HepG2 (cell line): ENCODE results near the gene ANKRD40. TPM values are rescaled to one million over a fixed set of nuclear protein-coding genes. Genes with fewer than 3 reads are reported as not detected.

Experiments
- EP300 ChIP-seq, 3 experiments: sonication (generic) in 1 of 3; formaldehyde crosslinking in 1 of 3; IDR thresholded peaks; 2 replicates each; pipeline versions ENCODE4 v1.5.1 to v1.6.1; 2011 to 2020; ENCODE audit warnings: low read depth in 2 of 3, low read length in 2 of 3, borderline replicate concordance in 1 of 3, improper control_type of control experiment in 1 of 3, mild to moderate bottlenecking in 1 of 3, missing genetic modification reagents in 1 of 3, moderate library complexity in 1 of 3
- ERF ChIP-seq: IDR thresholded peaks from 2 replicates; pipeline ENCODE4 v1.6.1; 2018; ENCODE audit warnings: missing biosample characterization, missing genetic modification reagents
- FOSL2 ChIP-seq: sonication (generic); formaldehyde crosslinking; IDR thresholded peaks from 2 replicates; pipeline ENCODE4 v1.4.0; 2020; ENCODE audit warnings: missing genetic modification reagents
- FOXA3 ChIP-seq: IDR thresholded peaks from 2 replicates; pipeline ENCODE4 v1.6.1; 2016; ENCODE audit warnings: missing genetic modification reagents, missing compliant biosample characterization
- HHEX ChIP-seq: IDR thresholded peaks from 2 replicates; pipeline ENCODE4 v1.6.1; 2016; ENCODE audit warnings: control low read depth
- HOXD1 ChIP-seq: sonication (generic); formaldehyde crosslinking; IDR thresholded peaks from 2 replicates; pipeline ENCODE4 v1.5.0; 2020; ENCODE audit warnings: missing genetic modification reagents
- MIXL1 ChIP-seq: IDR thresholded peaks from 2 replicates; pipeline ENCODE4 v1.6.1; 2016
- MTA1 ChIP-seq: sonication (generic); formaldehyde crosslinking; IDR thresholded peaks from 2 replicates; pipeline ENCODE4 v1.4.0; 2020; ENCODE audit warnings: missing genetic modification reagents, mild to moderate bottlenecking, borderline replicate concordance
- NR2F2 ChIP-seq: IDR thresholded peaks from 2 replicates; pipeline ENCODE4 v1.6.1; 2012; ENCODE audit warnings: low read depth, inconsistent platforms, borderline replicate concordance
- PRPF4 ChIP-seq: fragments of 200-400 bp; formaldehyde crosslinking; IDR thresholded peaks from 2 replicates; pipeline ENCODE4 v1.6.1; 2016; ENCODE audit warnings: low read length, low read depth; ENCODE audit not compliant: poor library complexity, severe bottlenecking
- SALL1 ChIP-seq: sonication (generic); formaldehyde crosslinking; IDR thresholded peaks from 2 replicates; pipeline ENCODE4 v1.8.0; 2022; ENCODE audit warnings: mild to moderate bottlenecking, missing genetic modification reagents
- UBTF ChIP-seq: sonication (generic); formaldehyde crosslinking; IDR thresholded peaks from 2 replicates; pipeline ENCODE4 v1.4.0; 2020; ENCODE audit warnings: mild to moderate bottlenecking, missing genetic modification reagents
- ZFX ChIP-seq: sonication (generic); formaldehyde crosslinking; IDR thresholded peaks from 2 replicates; pipeline ENCODE4 v1.4.0; 2020; ENCODE audit warnings: mild to moderate bottlenecking, low read depth, missing genetic modification reagents, moderate library complexity
- ZNF224 ChIP-seq: sonication (generic); formaldehyde crosslinking; IDR thresholded peaks from 2 replicates; pipeline ENCODE4 v1.5.0; 2020; ENCODE audit warnings: mild to moderate bottlenecking, missing genetic modification reagents
- ZNF235 ChIP-seq: sonication (generic); formaldehyde crosslinking; IDR thresholded peaks from 2 replicates; pipeline ENCODE4 v1.8.1; 2023; ENCODE audit warnings: mild to moderate bottlenecking, missing genetic modification reagents, borderline replicate concordance
- polyA plus RNA-seq, 8 experiments: library from polyadenylated mRNA; depleted of rRNA in 3 of 8; stranded (reverse) in 7 of 8; unstranded in 1 of 8; fragments of >200 nt; fragmentation: Illumina TruSeq in 4 of 8; extraction: Trizol in 4 of 8; gene quantifications; 2 replicates each; pipeline versions ENCODE4 v1.2.1 to v1.2.3, GENCODE V29; 2011 to 2016; ENCODE audit warnings: low read depth in 4 of 8, missing spikeins in 1 of 8, mixed read lengths in 1 of 8; ENCODE audit not compliant: insufficient read depth in 1 of 8
- total RNA-seq, 5 experiments: library from RNA; depleted of rRNA; stranded (reverse); fragments of >200 nt; fragmentation: Illumina TruSeq; extraction: Trizol; gene quantifications; 2 replicates each; pipeline ENCODE4 v1.2.3, GENCODE V29; 2016; ENCODE audit warnings: low read depth in 1 of 5
- TF ChIP-seq, protein P1 (sequence below): sonication (generic); formaldehyde crosslinking; IDR thresholded peaks from 2 replicates; pipeline ENCODE4 v1.4.0; 2020; ENCODE audit warnings: mild to moderate bottlenecking, missing genetic modification reagents
- TF ChIP-seq, protein P2 (sequence below): sonication (generic); formaldehyde crosslinking; IDR thresholded peaks from 2 replicates; pipeline ENCODE4 v1.4.0; 2020; ENCODE audit warnings: missing genetic modification reagents

The ANKRD40 gene
- total and polyA plus RNA-seq, 2 of the 13 experiments (the other 11 are each of a cell fraction or from before 2014, with no cell fraction given): 35.0 to 46.4 TPM

- TF ChIP-seq MTA1 (CRISPR knock-in tag) (no peak), HOXD1 (CRISPR knock-in tag) (no peak), ZNF235 (CRISPR knock-in tag) (no peak), HHEX (CRISPR knock-in tag) (0 out of 2 replicates have a peak, but pooled peaks have one; percentile 4), NR2F2 (peak; percentile 86), MIXL1 (no peak), ZNF224 (CRISPR knock-in tag) (no peak), ZFX (CRISPR knock-in tag) (no peak), PRPF4 (no peak), FOSL2 (CRISPR knock-in tag) (peak; percentile 76), UBTF (CRISPR knock-in tag) (no peak), FOXA3 (CRISPR knock-in tag) (0 out of 2 replicates have a peak, but pooled peaks have one; percentile 11), SALL1 (CRISPR knock-in tag) (no peak), EP300 (IDR thresholded peaks at IDR 0.05; ENCODE audit: low read depth in 2 of 2, low read length in 2 of 2) (no peak), EP300 (CRISPR knock-in tag; IDR thresholded peaks at IDR 0.05; ENCODE audit: borderline replicate concordance) (peak; percentile 31; the same call in 1 of the 2 replicates), ERF (CRISPR knock-in tag) (no peak)
- TF ChIP-seq, protein P1, sequence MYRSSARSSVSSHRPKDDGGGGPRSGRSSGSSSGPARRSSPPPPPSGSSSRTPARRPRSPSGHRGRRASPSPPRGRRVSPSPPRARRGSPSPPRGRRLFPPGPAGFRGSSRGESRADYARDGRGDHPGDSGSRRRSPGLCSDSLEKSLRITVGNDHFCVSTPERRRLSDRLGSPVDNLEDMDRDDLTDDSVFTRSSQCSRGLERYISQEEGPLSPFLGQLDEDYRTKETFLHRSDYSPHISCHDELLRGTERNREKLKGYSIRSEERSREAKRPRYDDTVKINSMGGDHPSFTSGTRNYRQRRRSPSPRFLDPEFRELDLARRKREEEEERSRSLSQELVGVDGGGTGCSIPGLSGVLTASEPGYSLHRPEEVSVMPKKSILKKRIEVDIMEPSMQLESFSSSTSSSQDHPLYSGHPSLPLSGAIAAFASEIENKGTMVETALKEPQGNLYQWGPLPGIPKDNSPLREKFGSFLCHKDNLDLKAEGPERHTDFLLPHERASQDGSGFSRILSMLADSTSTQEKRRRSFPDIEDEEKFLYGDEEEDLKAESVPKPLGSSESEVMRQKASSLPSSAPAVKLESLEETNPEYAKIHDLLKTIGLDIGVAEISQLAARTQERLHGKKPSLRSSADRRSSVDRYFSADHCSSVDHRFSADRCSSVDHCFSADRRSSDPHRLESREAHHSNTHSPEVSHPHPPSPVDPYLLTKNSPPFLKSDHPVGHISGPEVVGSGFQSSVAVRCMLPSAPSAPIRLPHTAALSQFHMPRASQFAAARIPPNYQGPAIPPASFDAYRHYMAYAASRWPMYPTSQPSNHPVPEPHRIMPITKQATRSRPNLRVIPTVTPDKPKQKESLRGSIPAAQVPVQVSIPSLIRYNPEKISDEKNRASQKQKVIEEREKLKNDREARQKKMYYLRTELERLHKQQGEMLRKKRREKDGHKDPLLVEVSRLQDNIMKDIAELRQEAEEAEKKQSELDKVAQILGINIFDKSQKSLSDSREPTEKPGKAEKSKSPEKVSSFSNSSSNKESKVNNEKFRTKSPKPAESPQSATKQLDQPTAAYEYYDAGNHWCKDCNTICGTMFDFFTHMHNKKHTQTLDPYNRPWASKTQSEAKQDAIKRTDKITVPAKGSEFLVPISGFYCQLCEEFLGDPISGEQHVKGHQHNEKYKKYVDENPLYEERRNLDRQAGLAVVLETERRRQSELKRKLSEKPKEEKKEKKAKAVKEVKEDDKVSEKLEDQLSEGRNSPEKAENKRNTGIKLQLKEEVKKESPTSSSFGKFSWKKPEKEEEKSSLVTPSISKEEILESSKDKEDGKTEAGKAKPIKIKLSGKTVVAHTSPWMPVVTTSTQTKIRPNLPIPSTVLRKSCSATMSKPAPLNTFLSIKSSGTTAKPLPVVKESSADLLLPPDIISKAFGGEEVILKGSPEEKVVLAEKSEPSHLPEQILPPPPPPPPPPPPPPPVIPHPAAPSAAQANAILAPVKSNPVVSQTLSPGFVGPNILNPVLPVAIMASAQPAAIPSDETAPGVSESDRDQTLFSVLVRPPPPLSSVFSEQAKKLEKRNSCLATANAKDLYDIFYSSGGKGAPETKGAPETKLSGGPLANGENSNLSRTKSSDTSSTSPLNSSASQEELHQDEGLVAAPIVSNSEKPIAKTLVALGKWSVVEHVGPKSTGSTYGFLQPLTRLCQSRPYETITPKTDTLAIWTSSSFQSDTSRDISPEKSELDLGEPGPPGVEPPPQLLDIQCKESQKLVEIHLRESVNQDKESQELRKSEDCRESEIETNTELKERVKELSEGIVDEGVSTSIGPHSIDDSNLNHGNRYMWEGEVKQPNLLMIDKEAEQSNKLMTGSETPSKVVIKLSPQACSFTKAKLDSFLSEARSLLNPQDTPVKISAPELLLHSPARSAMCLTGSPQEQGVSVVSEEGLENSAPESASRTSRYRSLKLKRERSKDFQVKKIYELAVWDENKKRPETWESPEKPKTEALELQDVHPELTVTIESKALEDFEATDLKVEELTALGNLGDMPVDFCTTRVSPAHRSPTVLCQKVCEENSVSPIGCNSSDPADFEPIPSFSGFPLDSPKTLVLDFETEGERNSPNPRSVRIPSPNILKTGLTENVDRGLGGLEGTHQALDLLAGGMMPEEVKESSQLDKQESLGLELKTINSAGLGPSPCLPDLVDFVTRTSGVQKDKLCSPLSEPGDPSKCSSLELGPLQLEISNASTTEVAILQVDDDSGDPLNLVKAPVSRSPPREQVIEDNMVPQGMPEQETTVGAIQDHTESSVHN (CRISPR knock-in tag): no peak
- TF ChIP-seq, protein P2, sequence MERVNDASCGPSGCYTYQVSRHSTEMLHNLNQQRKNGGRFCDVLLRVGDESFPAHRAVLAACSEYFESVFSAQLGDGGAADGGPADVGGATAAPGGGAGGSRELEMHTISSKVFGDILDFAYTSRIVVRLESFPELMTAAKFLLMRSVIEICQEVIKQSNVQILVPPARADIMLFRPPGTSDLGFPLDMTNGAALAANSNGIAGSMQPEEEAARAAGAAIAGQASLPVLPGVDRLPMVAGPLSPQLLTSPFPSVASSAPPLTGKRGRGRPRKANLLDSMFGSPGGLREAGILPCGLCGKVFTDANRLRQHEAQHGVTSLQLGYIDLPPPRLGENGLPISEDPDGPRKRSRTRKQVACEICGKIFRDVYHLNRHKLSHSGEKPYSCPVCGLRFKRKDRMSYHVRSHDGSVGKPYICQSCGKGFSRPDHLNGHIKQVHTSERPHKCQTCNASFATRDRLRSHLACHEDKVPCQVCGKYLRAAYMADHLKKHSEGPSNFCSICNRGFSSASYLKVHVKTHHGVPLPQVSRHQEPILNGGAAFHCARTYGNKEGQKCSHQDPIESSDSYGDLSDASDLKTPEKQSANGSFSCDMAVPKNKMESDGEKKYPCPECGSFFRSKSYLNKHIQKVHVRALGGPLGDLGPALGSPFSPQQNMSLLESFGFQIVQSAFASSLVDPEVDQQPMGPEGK (CRISPR knock-in tag): peak; percentile 37; the same call in 1 of the 2 replicates
Measured at GRCh38 chr17:50668025-50668837, 39.5 kb downstream of the ANKRD40 start (continued).
